ENCODE data around the gene ASNS. TPM values are rescaled to one million over a fixed set of nuclear protein-coding genes. Genes with fewer than 3 reads are reported as not detected.
"Not testable (repeated sequence)": the region's sequence is repeated elsewhere in the genome, so short reads cannot be mapped to it uniquely, and the experiment has no call there.

Gene ASNS
- polyA plus RNA-seq, 1 donor (not counting 4 experiments of a cell fraction or from before 2014, with no cell fraction given), result 24.3 TPM

DNA sequence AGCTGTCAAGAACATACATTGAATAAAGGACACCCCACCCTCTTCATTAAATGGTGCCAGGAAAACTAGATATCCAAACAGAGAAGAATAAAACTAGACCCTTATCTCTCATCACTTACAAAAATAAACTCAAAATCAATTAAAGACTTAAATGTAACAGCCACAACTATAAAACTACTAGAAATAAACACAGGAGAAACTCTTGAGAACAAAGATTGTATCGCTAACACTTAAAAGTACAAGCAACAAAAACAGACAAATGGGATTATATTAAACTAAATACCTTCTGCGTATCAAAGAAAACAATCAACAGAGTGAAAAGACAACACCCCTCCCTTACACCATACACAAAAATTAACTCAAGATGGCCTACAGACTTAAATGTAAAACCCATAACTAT, 24.7 kb upstream of the ASNS start:
- H3K27ac ChIP-seq (ENCODE audit: control insufficient read depth, insufficient read depth, low read length); FAIRE-seq; H3K9me3 ChIP-seq (ENCODE audit: control insufficient read depth, low read depth, low read length); H3K4me2 ChIP-seq (ENCODE audit: control insufficient read depth, extremely low read depth, insufficient read depth, low read depth, low read length); H3K36me3 ChIP-seq (ENCODE audit: control insufficient read depth in 2 of 2, extremely low read depth in 1 of 2, insufficient read depth in 2 of 2, low read length in 2 of 2); DNase-seq (ENCODE audit: low read depth, low spot score); dilution Hi-C loops (cut with MboI; ENCODE audit: extremely low pct_ligation_motif_present, low sequenced_read_pairs); H3K9ac ChIP-seq (ENCODE audit: control insufficient read depth, extremely low read depth, insufficient read depth, low read length); H3K4me3 ChIP-seq (ENCODE audit: control insufficient read depth in 2 of 3, extremely low read depth in 1 of 3, insufficient read depth in 2 of 3, low read depth in 1 of 3, low read length in 3 of 3); H3K4me1 ChIP-seq (ENCODE audit: control insufficient read depth, extremely low read depth, insufficient read depth, low read length); H3K79me2 ChIP-seq (ENCODE audit: control insufficient read depth, insufficient read depth, low read length); H3K9me1 ChIP-seq (ENCODE audit: control insufficient read depth, extremely low read depth, insufficient read depth, low read length); H2AFZ ChIP-seq (ENCODE audit: control insufficient read depth, low read length); H4K20me1 ChIP-seq (ENCODE audit: control insufficient read depth, extremely low read depth, insufficient read depth, low read length); H3K27me3 ChIP-seq (ENCODE audit: control insufficient read depth, extremely low read depth, insufficient read depth, low read length): not testable (repeated sequence)

- H3K27ac ChIP-seq (ENCODE audit: control insufficient read depth, insufficient read depth, low read length); H3K9me1 ChIP-seq (ENCODE audit: control insufficient read depth, extremely low read depth, insufficient read depth, low read length); FAIRE-seq; H3K4me2 ChIP-seq (ENCODE audit: control insufficient read depth, extremely low read depth, insufficient read depth, low read depth, low read length); H3K9ac ChIP-seq (ENCODE audit: control insufficient read depth, extremely low read depth, insufficient read depth, low read length); H3K79me2 ChIP-seq (ENCODE audit: control insufficient read depth, insufficient read depth, low read length); H3K27me3 ChIP-seq (ENCODE audit: control insufficient read depth, extremely low read depth, insufficient read depth, low read length); H3K4me3 ChIP-seq (ENCODE audit: control insufficient read depth in 2 of 3, extremely low read depth in 1 of 3, insufficient read depth in 2 of 3, low read depth in 1 of 3, low read length in 3 of 3); DNase-seq (ENCODE audit: low read depth, low spot score); H3K36me3 ChIP-seq (ENCODE audit: control insufficient read depth in 2 of 2, extremely low read depth in 1 of 2, insufficient read depth in 2 of 2, low read length in 2 of 2); H3K9me3 ChIP-seq (ENCODE audit: control insufficient read depth, low read depth, low read length); H3K4me1 ChIP-seq (ENCODE audit: control insufficient read depth, extremely low read depth, insufficient read depth, low read length); H2AFZ ChIP-seq (ENCODE audit: control insufficient read depth, low read length); dilution Hi-C loops (cut with MboI; ENCODE audit: extremely low pct_ligation_motif_present, low sequenced_read_pairs); H4K20me1 ChIP-seq (ENCODE audit: control insufficient read depth, extremely low read depth, insufficient read depth, low read length): not testable (repeated sequence)
Measured at GRCh38 chr7:97891721-97892120, 19.5 kb upstream of the ASNS start.

DNA sequence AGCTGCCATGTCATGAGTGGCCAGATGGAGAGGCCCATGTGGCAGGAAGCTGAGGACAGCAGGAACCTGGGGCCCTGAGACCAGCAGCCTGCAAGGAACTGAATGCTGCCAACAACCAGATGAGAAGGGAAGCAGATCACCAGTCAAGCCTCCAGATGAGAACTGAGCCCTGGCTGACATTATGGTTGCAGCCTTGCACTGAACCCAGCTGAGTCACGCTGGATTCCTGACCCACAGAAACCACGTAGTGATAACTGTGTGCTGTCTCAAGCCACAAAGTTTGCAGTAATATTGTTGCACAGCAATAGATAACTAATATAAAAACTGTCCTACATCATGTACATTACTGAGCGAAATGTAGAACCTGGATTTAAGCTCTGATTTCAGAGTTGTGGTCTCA, 7.3 kb upstream of the ASNS start:
- H3K4me1 ChIP-seq (ENCODE audit: control insufficient read depth, extremely low read depth, insufficient read depth, low read length); H3K9ac ChIP-seq (ENCODE audit: control insufficient read depth, extremely low read depth, insufficient read depth, low read length); H3K4me3 ChIP-seq (ENCODE audit: control insufficient read depth in 2 of 3, extremely low read depth in 1 of 3, insufficient read depth in 2 of 3, low read depth in 1 of 3, low read length in 3 of 3); H3K27ac ChIP-seq (ENCODE audit: control insufficient read depth, insufficient read depth, low read length); H3K27me3 ChIP-seq (ENCODE audit: control insufficient read depth, extremely low read depth, insufficient read depth, low read length); H3K36me3 ChIP-seq (ENCODE audit: control insufficient read depth in 2 of 2, extremely low read depth in 1 of 2, insufficient read depth in 2 of 2, low read length in 2 of 2); dilution Hi-C loops (cut with MboI; ENCODE audit: extremely low pct_ligation_motif_present, low sequenced_read_pairs); FAIRE-seq; DNase-seq (ENCODE audit: low read depth, low spot score); H3K4me2 ChIP-seq (ENCODE audit: control insufficient read depth, extremely low read depth, insufficient read depth, low read depth, low read length); H3K79me2 ChIP-seq (ENCODE audit: control insufficient read depth, insufficient read depth, low read length); H2AFZ ChIP-seq (ENCODE audit: control insufficient read depth, low read length); H3K9me3 ChIP-seq (ENCODE audit: control insufficient read depth, low read depth, low read length); H3K9me1 ChIP-seq (ENCODE audit: control insufficient read depth, extremely low read depth, insufficient read depth, low read length); H4K20me1 ChIP-seq (ENCODE audit: control insufficient read depth, extremely low read depth, insufficient read depth, low read length): not testable (repeated sequence)

GRCh38 chr7:97874894-97875293, 2.7 kb upstream of the ASNS start:
- H3K27ac ChIP-seq (ENCODE audit: control insufficient read depth, insufficient read depth, low read length); H3K36me3 ChIP-seq (ENCODE audit: control insufficient read depth in 2 of 2, extremely low read depth in 1 of 2, insufficient read depth in 2 of 2, low read length in 2 of 2); H3K9me1 ChIP-seq (ENCODE audit: control insufficient read depth, extremely low read depth, insufficient read depth, low read length); H3K4me2 ChIP-seq (ENCODE audit: control insufficient read depth, extremely low read depth, insufficient read depth, low read depth, low read length); H3K9ac ChIP-seq (ENCODE audit: control insufficient read depth, extremely low read depth, insufficient read depth, low read length); H3K4me3 ChIP-seq (ENCODE audit: control insufficient read depth in 2 of 3, extremely low read depth in 1 of 3, insufficient read depth in 2 of 3, low read depth in 1 of 3, low read length in 3 of 3); H4K20me1 ChIP-seq (ENCODE audit: control insufficient read depth, extremely low read depth, insufficient read depth, low read length); DNase-seq (ENCODE audit: low read depth, low spot score); H3K27me3 ChIP-seq (ENCODE audit: control insufficient read depth, extremely low read depth, insufficient read depth, low read length); H2AFZ ChIP-seq (ENCODE audit: control insufficient read depth, low read length); H3K9me3 ChIP-seq (ENCODE audit: control insufficient read depth, low read depth, low read length); H3K79me2 ChIP-seq (ENCODE audit: control insufficient read depth, insufficient read depth, low read length); H3K4me1 ChIP-seq (ENCODE audit: control insufficient read depth, extremely low read depth, insufficient read depth, low read length); FAIRE-seq: not testable (repeated sequence)
- dilution Hi-C loops (cut with MboI; ENCODE audit: extremely low pct_ligation_motif_present, low sequenced_read_pairs), result loop anchor here (25.0 kb wide), 1 partner anchor 788 kb away; no protein-coding TSS in a partner anchor
